ENCODE measurements around the gene PDE7B. TPM values are rescaled to one million over a fixed set of nuclear protein-coding genes. Genes with fewer than 3 reads are reported as not detected.

PDE7B gene
- total and polyA plus RNA-seq, 2 of the 8 experiments (the other 6 are each of a cell fraction or from before 2014, with no cell fraction given), result not detected

GRCh38 chr6:136007345-136007744, 155.8 kb downstream of the PDE7B start (continued):
- TF ChIP-seq, protein P1, sequence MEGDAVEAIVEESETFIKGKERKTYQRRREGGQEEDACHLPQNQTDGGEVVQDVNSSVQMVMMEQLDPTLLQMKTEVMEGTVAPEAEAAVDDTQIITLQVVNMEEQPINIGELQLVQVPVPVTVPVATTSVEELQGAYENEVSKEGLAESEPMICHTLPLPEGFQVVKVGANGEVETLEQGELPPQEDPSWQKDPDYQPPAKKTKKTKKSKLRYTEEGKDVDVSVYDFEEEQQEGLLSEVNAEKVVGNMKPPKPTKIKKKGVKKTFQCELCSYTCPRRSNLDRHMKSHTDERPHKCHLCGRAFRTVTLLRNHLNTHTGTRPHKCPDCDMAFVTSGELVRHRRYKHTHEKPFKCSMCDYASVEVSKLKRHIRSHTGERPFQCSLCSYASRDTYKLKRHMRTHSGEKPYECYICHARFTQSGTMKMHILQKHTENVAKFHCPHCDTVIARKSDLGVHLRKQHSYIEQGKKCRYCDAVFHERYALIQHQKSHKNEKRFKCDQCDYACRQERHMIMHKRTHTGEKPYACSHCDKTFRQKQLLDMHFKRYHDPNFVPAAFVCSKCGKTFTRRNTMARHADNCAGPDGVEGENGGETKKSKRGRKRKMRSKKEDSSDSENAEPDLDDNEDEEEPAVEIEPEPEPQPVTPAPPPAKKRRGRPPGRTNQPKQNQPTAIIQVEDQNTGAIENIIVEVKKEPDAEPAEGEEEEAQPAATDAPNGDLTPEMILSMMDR (IDR thresholded peaks at IDR 0.05; ENCODE audit: control extremely low read depth in 1 of 3, insufficient read depth in 1 of 3, low read depth in 1 of 3, low read length in 3 of 3), result no peak
- no peak for TF ChIP-seq SIRT6 (IDR thresholded peaks at IDR 0.05; ENCODE audit: low read length)
- TF ChIP-seq, protein P2, sequence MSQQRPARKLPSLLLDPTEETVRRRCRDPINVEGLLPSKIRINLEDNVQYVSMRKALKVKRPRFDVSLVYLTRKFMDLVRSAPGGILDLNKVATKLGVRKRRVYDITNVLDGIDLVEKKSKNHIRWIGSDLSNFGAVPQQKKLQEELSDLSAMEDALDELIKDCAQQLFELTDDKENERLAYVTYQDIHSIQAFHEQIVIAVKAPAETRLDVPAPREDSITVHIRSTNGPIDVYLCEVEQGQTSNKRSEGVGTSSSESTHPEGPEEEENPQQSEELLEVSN (IDR thresholded peaks at IDR 0.05), result no peak
- TF ChIP-seq RFX5 (IDR thresholded peaks at IDR 0.05; ENCODE audit: borderline replicate concordance, low read depth, low read length), result no peak
- no peak for TF ChIP-seq CHD1 (IDR thresholded peaks at IDR 0.05; ENCODE audit: low read depth, low read length)
- TF ChIP-seq, protein P3, sequence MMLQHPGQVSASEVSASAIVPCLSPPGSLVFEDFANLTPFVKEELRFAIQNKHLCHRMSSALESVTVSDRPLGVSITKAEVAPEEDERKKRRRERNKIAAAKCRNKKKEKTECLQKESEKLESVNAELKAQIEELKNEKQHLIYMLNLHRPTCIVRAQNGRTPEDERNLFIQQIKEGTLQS (IDR thresholded peaks at IDR 0.05; ENCODE audit: insufficient read depth, low read depth, low read length), result no peak

Measured in H1 (cell line).